Mesenchymal stem cell (in vitro differentiated cells and primary cell): Measurements from ENCODE around the gene HYI.
A peak's percentile ranks its signal among the peaks of the same experiment; 100 is the strongest.
"Not testable (repeated sequence)": the region's sequence is repeated elsewhere in the genome, so short reads cannot be mapped to it uniquely, and the experiment has no call there.

Experiments used
- DNase-seq: peaks from one replicate; pipeline ENCODE4 v3.0.0-alpha.2; 2013
- H2AFZ ChIP-seq: one replicate; pipeline ENCODE4 v1.6.1; 2013; ENCODE audit warnings: low read depth, mild to moderate bottlenecking, control low read depth, inconsistent platforms, low read length, moderate library complexity
- H2AK5ac ChIP-seq: 2 replicates; pipeline ENCODE4 v1.6.1; 2013; ENCODE audit warnings: low read length, moderate library complexity, mild to moderate bottlenecking, inconsistent platforms; ENCODE audit not compliant: severe bottlenecking
- H2BK120ac ChIP-seq: one replicate; pipeline ENCODE4 v1.6.1; 2013; ENCODE audit warnings: low read depth, mild to moderate bottlenecking, inconsistent platforms, low read length, moderate library complexity
- H2BK12ac ChIP-seq, 2 experiments: one replicate each; pipeline ENCODE4 v1.6.1; 2013; ENCODE audit warnings: inconsistent platforms in 2 of 2, low read length in 2 of 2, mild to moderate bottlenecking in 2 of 2, moderate library complexity in 2 of 2, control low read depth in 1 of 2
- H2BK15ac ChIP-seq: one replicate; pipeline ENCODE4 v1.6.1; 2013; ENCODE audit warnings: mild to moderate bottlenecking, low read depth, inconsistent platforms; ENCODE audit not compliant: poor library complexity, severe bottlenecking
- H2BK5ac ChIP-seq: 2 replicates; pipeline ENCODE4 v1.6.1; 2013; ENCODE audit warnings: low read depth, mild to moderate bottlenecking, low read length, control low read depth, inconsistent platforms; ENCODE audit not compliant: poor library complexity, severe bottlenecking
- H3K14ac ChIP-seq, 2 experiments: one replicate each; pipeline ENCODE4 v1.6.1; 2013; ENCODE audit warnings: inconsistent platforms in 2 of 2, low read length in 2 of 2, control low read depth in 1 of 2, mild to moderate bottlenecking in 1 of 2, moderate library complexity in 1 of 2
- H3K18ac ChIP-seq, 2 experiments: one replicate each; pipeline ENCODE4 v1.6.1; 2013; ENCODE audit warnings: inconsistent platforms in 2 of 2, low read length in 2 of 2, control low read depth in 1 of 2, low read depth in 1 of 2, mild to moderate bottlenecking in 1 of 2
- H3K23ac ChIP-seq, 2 experiments: one replicate each; pipeline ENCODE4 v1.6.1; 2013; ENCODE audit warnings: inconsistent platforms in 2 of 2, low read length in 2 of 2, mild to moderate bottlenecking in 2 of 2, moderate library complexity in 2 of 2, control low read depth in 1 of 2
- H3K27ac ChIP-seq: 2 replicates; pipeline ENCODE4 v1.5.1; 2013; ENCODE audit warnings: mild to moderate bottlenecking, moderate library complexity, low read length, control low read depth, inconsistent platforms; ENCODE audit not compliant: poor library complexity, severe bottlenecking
- H3K27me3 ChIP-seq, 2 experiments: 2 replicates each; pipeline versions ENCODE4 v1.6.1 to v1.7.0; 2013; ENCODE audit warnings: low read length in 2 of 2, mild to moderate bottlenecking in 2 of 2, moderate library complexity in 2 of 2, control low read depth in 1 of 2, inconsistent platforms in 1 of 2; ENCODE audit not compliant: control insufficient read depth in 1 of 2, insufficient read depth in 1 of 2
- H3K36me3 ChIP-seq, 2 experiments: 2 replicates each; pipeline versions ENCODE4 v1.6.1 to v1.7.0; 2013; ENCODE audit warnings: low read length in 2 of 2, control low read depth in 1 of 2, inconsistent platforms in 1 of 2, low read depth in 1 of 2, mild to moderate bottlenecking in 1 of 2; ENCODE audit not compliant: insufficient read depth in 2 of 2, control insufficient read depth in 1 of 2
- H3K4ac ChIP-seq, 2 experiments: one replicate each; pipeline ENCODE4 v1.6.1; 2013; ENCODE audit warnings: inconsistent platforms in 2 of 2, low read length in 2 of 2, mild to moderate bottlenecking in 2 of 2, moderate library complexity in 2 of 2, control low read depth in 1 of 2, low read depth in 1 of 2
- H3K4me1 ChIP-seq: 2 replicates; pipeline ENCODE4 v1.6.1; 2013; ENCODE audit warnings: low read depth, low read length, control low read depth; ENCODE audit not compliant: control insufficient read depth, insufficient read depth
- H3K4me2 ChIP-seq: 2 replicates; pipeline ENCODE4 v1.6.1; 2013; ENCODE audit warnings: low read length, mild to moderate bottlenecking, inconsistent platforms; ENCODE audit not compliant: poor library complexity, severe bottlenecking
- H3K4me3 ChIP-seq, 2 experiments: 2 replicates each; pipeline versions ENCODE4 v1.5.1 to v1.7.0; 2013; ENCODE audit warnings: low read length in 2 of 2, mild to moderate bottlenecking in 2 of 2, control low read depth in 1 of 2, low read depth in 1 of 2; ENCODE audit not compliant: insufficient read depth in 1 of 2
- H3K79me1 ChIP-seq: replicated peaks from 2 replicates; pipeline ENCODE4 v1.6.1; 2013; ENCODE audit warnings: mild to moderate bottlenecking, control low read depth, low read length, inconsistent platforms; ENCODE audit not compliant: poor library complexity, severe bottlenecking
- H3K9ac ChIP-seq: 2 replicates; pipeline ENCODE4 v1.7.0; 2013; ENCODE audit warnings: mild to moderate bottlenecking, low read length, moderate library complexity
- H3K9me3 ChIP-seq: 2 replicates; pipeline ENCODE4 v1.7.0; 2013; ENCODE audit warnings: mild to moderate bottlenecking, low read length; ENCODE audit not compliant: control insufficient read depth
- H4K8ac ChIP-seq: one replicate; pipeline ENCODE4 v1.6.1; 2013; ENCODE audit warnings: inconsistent platforms, mild to moderate bottlenecking, low read length, moderate library complexity
- H4K91ac ChIP-seq: one replicate; pipeline ENCODE4 v1.6.1; 2013; ENCODE audit warnings: mild to moderate bottlenecking, low read length, inconsistent platforms
- WGBS: methylation state at CpG from one replicate; pipeline ENCODE4 v1.1.7; 2013; ENCODE audit warnings: mixed read lengths; 5-methylcytosine and 5-hydroxymethylcytosine counted together

Gene HYI

GRCh38 chr1:43415901-43416300, 37.8 kb downstream of the HYI start:
- Histone ChIP-seq H2BK120ac (no peak overlapping the region), H3K9me3 (no peaks in the 10 kb centered on the region)

GRCh38 chr1:43414634-43415223, 39.0 kb downstream of the HYI start:
- Histone ChIP-seq H3K14ac (no peak overlapping the region), H3K4ac (no peak overlapping the region), H2BK5ac (no peak overlapping the region), H3K18ac (no peak overlapping the region), H3K79me1 (no peaks in the 10 kb centered on the region), H4K8ac (no peak overlapping the region), H3K23ac (no peak overlapping the region), H3K27ac (no peak overlapping the region), H3K27me3 (no peaks in the 10 kb centered on the region), H4K91ac (no peak overlapping the region), H3K4me1 (no peaks in the 10 kb centered on the region), H2BK15ac (no peak overlapping the region), H3K9me3 (no peaks in the 10 kb centered on the region), H2AFZ (no peak overlapping the region), H2BK12ac (no peak overlapping the region), H3K9ac (no peak overlapping the region), H3K4me2 (no peak overlapping the region), H3K36me3 (peaks cover 47 to 71% of the 10 kb centered on the region in 2 experiments), H2BK120ac (no peak overlapping the region), H3K4me3 (no peak overlapping the region), H2AK5ac (no peak overlapping the region)
- WGBS: 81% methylated on average over 5 of the region's 5 CpGs
- DNase-seq: peak; percentile 72

More at GRCh38 chr1:43415901-43416300, 37.8 kb downstream of the HYI start:
- Histone ChIP-seq H3K27ac (no peak overlapping the region), H3K14ac (no peak overlapping the region), H3K4me2 (no peak overlapping the region), H2BK12ac (no peak overlapping the region), H2BK5ac (no peak overlapping the region), H2AK5ac (no peak overlapping the region), H3K79me1 (no peaks in the 10 kb centered on the region), H3K23ac (no peak overlapping the region), H3K4me3 (no peak overlapping the region), H3K36me3 (peaks cover 54 to 78% of the 10 kb centered on the region in 2 experiments), H3K9ac (peak overlapping the region; percentile 15), H3K27me3 (no peaks in the 10 kb centered on the region), H3K4me1 (no peaks in the 10 kb centered on the region), H3K4ac (no peak overlapping the region), H4K8ac (peak overlapping the region; percentile 13), H2AFZ (no peak overlapping the region), H3K18ac (no peak overlapping the region), H4K91ac (no peak overlapping the region), H2BK15ac (no peak overlapping the region)
- DNase-seq: no peak
- WGBS: 91% methylated on average over 5 of the region's 5 CpGs

DNA sequence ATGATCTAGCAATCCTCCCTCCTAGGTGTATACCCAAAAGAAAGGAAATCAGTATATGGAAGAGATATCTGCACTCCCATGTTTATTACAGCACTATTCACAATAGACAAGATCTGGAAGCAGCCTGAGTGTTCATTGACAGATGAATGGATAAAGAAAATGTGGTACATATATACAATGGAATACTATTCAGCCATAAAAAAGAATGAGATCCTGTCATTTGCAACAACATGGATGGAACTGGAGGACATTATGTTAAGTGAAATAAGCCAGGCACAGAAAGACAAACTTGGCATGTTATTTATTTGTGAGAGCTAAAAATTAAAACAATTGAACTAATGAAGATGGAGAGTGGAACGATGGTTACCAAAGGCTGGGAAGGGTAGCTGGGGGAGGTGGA, 40.3 kb downstream of the HYI start:
- WGBS: 100% methylated on average over 1 of the region's 1 CpG
- H2AK5ac ChIP-seq, H2BK15ac ChIP-seq, H3K4ac ChIP-seq, H3K79me1 ChIP-seq, DNase-seq, H3K4me1 ChIP-seq, H3K4me3 ChIP-seq, H2AFZ ChIP-seq, H2BK5ac ChIP-seq, H3K4me2 ChIP-seq, H3K27ac ChIP-seq, H3K18ac ChIP-seq, H4K91ac ChIP-seq, H3K23ac ChIP-seq, H4K8ac ChIP-seq, H3K14ac ChIP-seq, H2BK120ac ChIP-seq, H3K27me3 ChIP-seq, H3K9me3 ChIP-seq, H2BK12ac ChIP-seq: not testable (repeated sequence)
- H3K9ac ChIP-seq: peak overlapping the region; percentile 1
- peaks cover 38 to 71% of the 10 kb centered on the region in 2 experiments for H3K36me3 ChIP-seq

- H2BK12ac ChIP-seq: no peak overlapping the region
- H3K18ac ChIP-seq: no peak overlapping the region
- H2BK15ac ChIP-seq: no peak overlapping the region
- no peak overlapping the region for H3K4ac ChIP-seq
- no peak overlapping the region for H3K4me2 ChIP-seq
- DNase-seq: no peak
- H3K4me1 ChIP-seq: no peaks in the 10 kb centered on the region
- H3K4me3 ChIP-seq: no peak overlapping the region
- no peak overlapping the region for H3K9ac ChIP-seq
- H3K27me3 ChIP-seq: no peaks in the 10 kb centered on the region
- no peak overlapping the region for H2AFZ ChIP-seq
- peaks cover 10% of the 10 kb centered on the region for H3K79me1 ChIP-seq
- H2AK5ac ChIP-seq: no peak overlapping the region
- no peak overlapping the region for H3K27ac ChIP-seq
- H3K14ac ChIP-seq: no peak overlapping the region
- H2BK5ac ChIP-seq: no peak overlapping the region
- H3K36me3 ChIP-seq: peaks cover 34 to 67% of the 10 kb centered on the region in 2 experiments
- no peak overlapping the region for H3K23ac ChIP-seq
- H4K91ac ChIP-seq: no peak overlapping the region
- H3K9me3 ChIP-seq: no peaks in the 10 kb centered on the region
- no peak overlapping the region for H2BK120ac ChIP-seq
- WGBS: 97% methylated on average over 3 of the region's 3 CpGs
- no peak overlapping the region for H4K8ac ChIP-seq
Measured at GRCh38 chr1:43410571-43410970, 43.2 kb downstream of the HYI start.
